ENCODE measurements around the gene KIF1A. TPM values are rescaled to one million over a fixed set of nuclear protein-coding genes. Genes with fewer than 3 reads are reported as not detected.

KIF1A gene
- total and polyA plus RNA-seq, 2 of the 8 experiments (the other 6 are each of a cell fraction or from before 2014, with no cell fraction given) = 61.3 to 281 TPM

- Histone ChIP-seq H3K27me3 (replicated peaks in 1 of 4; ENCODE audit: control insufficient read depth in 3 of 4, extremely low read depth in 1 of 4, insufficient read depth in 3 of 4, low read length in 3 of 4) (no peaks in the 10 kb centered on the region), H2AK5ac (ENCODE audit: low read depth, low read length) (no peak overlapping the region), H2BK15ac (ENCODE audit: low read length) (no peak overlapping the region), H4K5ac (ENCODE audit: insufficient read length, low read depth, low read length) (no peak overlapping the region), H3K23ac (ENCODE audit: insufficient read length) (no peak overlapping the region), H4K91ac (replicated peaks; ENCODE audit: insufficient read length, low read length) (no peak overlapping the region), H4K8ac (ENCODE audit: extremely low read depth, insufficient read depth, low read length) (no peak overlapping the region), H3K9me3 (ENCODE audit: insufficient read depth in 2 of 2, low read depth in 1 of 2, low read length in 1 of 2) (peaks cover 0 to 6% of the 10 kb centered on the region in 2 experiments; a peak in 1 of 4 replicates), H3K4me3 (ENCODE audit: extremely low read depth in 1 of 4, insufficient read depth in 2 of 4, low read depth in 3 of 4, low read length in 4 of 4) (no peak overlapping the region), H4K20me1 (replicated peaks in 1 of 2; ENCODE audit: control insufficient read depth in 1 of 2, insufficient read depth in 2 of 2, low read length in 2 of 2) (peaks cover 30 to 35% of the 10 kb centered on the region in 2 experiments), H2AFZ (ENCODE audit: low read length) (no peak overlapping the region), H3K9ac (replicated peaks in 1 of 4; ENCODE audit: extremely low read depth in 1 of 4, low read depth in 3 of 4, low read length in 3 of 4) (no peak overlapping the region), H3K36me3 (ENCODE audit: control insufficient read depth in 2 of 4, insufficient read depth in 4 of 4, low read length in 3 of 4) (peaks cover 9 to 19% (median 14%) of the 10 kb centered on the region in 4 experiments), H2BK20ac (ENCODE audit: low read length) (no peak overlapping the region), H3K27ac (ENCODE audit: low read depth, low read length) (no peak overlapping the region), H3K4ac (replicated peaks; ENCODE audit: insufficient read length, low read depth, low read length) (no peak overlapping the region), H3K14ac (ENCODE audit: insufficient read length) (no peak overlapping the region), H3K23me2 (ENCODE audit: low read depth, low read length) (no peaks in the 10 kb centered on the region; the same call in 1 of the 2 replicates), H3K4me2 (ENCODE audit: insufficient read depth in 1 of 2, low read depth in 2 of 2, low read length in 2 of 2) (no peak overlapping the region), H3K79me2 (ENCODE audit: control insufficient read depth in 1 of 2, insufficient read depth in 2 of 2, low read length in 2 of 2) (peaks cover 24 to 99% of the 10 kb centered on the region in 2 experiments), H2BK5ac (ENCODE audit: low read depth, low read length) (no peak overlapping the region), H2BK12ac (ENCODE audit: low read depth, low read length) (no peak overlapping the region), H3K56ac (replicated peaks; ENCODE audit: insufficient read length, low read depth, low read length) (no peak overlapping the region), H3K4me1 (replicated peaks in 1 of 4; ENCODE audit: control insufficient read depth in 3 of 4, insufficient read depth in 4 of 4, low read length in 3 of 4) (peaks cover 0 to 5% (median 0%) of the 10 kb centered on the region in 4 experiments; a peak in 3 of 7 replicates), H2BK120ac (replicated peaks; ENCODE audit: low read depth, low read length) (no peak overlapping the region), H3K18ac (ENCODE audit: extremely low read depth, low read length) (no peak overlapping the region), H3K79me1 (ENCODE audit: low read depth, low read length) (peaks cover 19% of the 10 kb centered on the region)
- ChIA-PET CTCF (ENCODE audit: partially characterized antibody) (interaction anchor here (1.0 to 1.5 kb wide), 4 partner anchors 12 to 31 kb away, joined by 3 to 4 read pairs (median 3); no protein-coding TSS in a partner anchor), POLR2A (ENCODE audit: partially characterized antibody) (interaction anchor here (1.4 to 2.5 kb wide), 3 partner anchors 10 to 30 kb away, joined by 4 to 14 read pairs (median 10); partner anchors contain the start of gene KIF1A)
- TF ChIP-seq SUZ12 (IDR thresholded peaks at IDR 0.05; ENCODE audit: low read length) (no peak), EGR1 (IDR thresholded peaks at IDR 0.05; ENCODE audit: borderline replicate concordance, low read depth, low read length) (no peak), GTF2F1 (IDR thresholded peaks at IDR 0.05; ENCODE audit: borderline replicate concordance, low read depth, low read length) (no peak), GABPA (IDR thresholded peaks at IDR 0.05; ENCODE audit: borderline replicate concordance, insufficient read depth, low read length) (no peak), RNF2 (IDR thresholded peaks at IDR 0.05; ENCODE audit: borderline replicate concordance, low read depth, low read length, missing control alignments, poor library complexity, severe bottlenecking) (no peak)
- 88% methylated on average over 6 of the region's 6 CpGs; no CpG with 5 or more reads in 1 of the 2 experiments for WGBS, 2 experiments (ENCODE audit: extremely low coverage in 1 of 2, insufficient coverage in 1 of 2, insufficient read length in 1 of 2, insufficient replicate concordance in 2 of 2, low coverage in 1 of 2, low lambda C conversion rate in 2 of 2, missing lambda C conversion rate in 1 of 2)
- FAIRE-seq = no peak
- no peak for DNase-seq (ENCODE audit: low read depth in 1 of 2, low spot score in 2 of 2)
Observed at GRCh38 chr2:240810199-240810598, 9.8 kb downstream of the KIF1A start.
